ENCODE measurements around the gene PPHLN1.
A peak's percentile ranks its signal among the peaks of the same experiment; 100 is the strongest.

Gene PPHLN1

GRCh38 chr12:42288544-42288943 is 37.4 kb upstream of the PPHLN1 start:
- no peaks in the 10 kb centered on the region for H3K36me3 ChIP-seq (ENCODE audit: insufficient read depth, low read length)
- H2AFZ ChIP-seq (ENCODE audit: low read depth, low read length) = no peak overlapping the region
- no peaks in the 10 kb centered on the region for H4K20me1 ChIP-seq (ENCODE audit: insufficient read depth, low read length)
- no peak overlapping the region for H3K4me3 ChIP-seq (ENCODE audit: low read depth in 1 of 2, low read length in 2 of 2)
- no peak overlapping the region for H3K4me2 ChIP-seq (ENCODE audit: insufficient read depth, low read length)
- no peaks in the 10 kb centered on the region for H3K79me2 ChIP-seq (ENCODE audit: insufficient read depth, low read length)
- no peak for DNase-seq
- no peaks in the 10 kb centered on the region for H3K27me3 ChIP-seq (ENCODE audit: insufficient read depth, low read length, poor library complexity)
- no peaks in the 10 kb centered on the region for H3K9me3 ChIP-seq (ENCODE audit: insufficient read depth, low read length, severe bottlenecking)
- no peak overlapping the region for H3K9ac ChIP-seq (ENCODE audit: low read depth, low read length)
- no peaks in the 10 kb centered on the region for H3K4me1 ChIP-seq (ENCODE audit: insufficient read depth, low read length)
- H3K27ac ChIP-seq (ENCODE audit: low read length) = no peak overlapping the region
- TF ChIP-seq CTCF (IDR thresholded peaks at IDR 0.05; ENCODE audit: borderline replicate concordance, extremely low read depth, low read length, poor library complexity, severe bottlenecking) (no peak), EZH2 (IDR thresholded peaks at IDR 0.05; ENCODE audit: borderline replicate concordance, low read depth, low read length, severe bottlenecking) (no peak)
- no peak for ATAC-seq (ENCODE audit: insufficient read depth, low read depth)

- Histone ChIP-seq H3K4me3 (ENCODE audit: low read depth in 1 of 2, low read length in 2 of 2) (no peak overlapping the region), H3K79me2 (ENCODE audit: insufficient read depth, low read length) (no peaks in the 10 kb centered on the region), H3K27me3 (ENCODE audit: insufficient read depth, low read length, poor library complexity) (no peaks in the 10 kb centered on the region), H3K9me3 (ENCODE audit: insufficient read depth, low read length, severe bottlenecking) (no peaks in the 10 kb centered on the region), H4K20me1 (ENCODE audit: insufficient read depth, low read length) (no peaks in the 10 kb centered on the region), H3K4me1 (ENCODE audit: insufficient read depth, low read length) (no peaks in the 10 kb centered on the region), H3K27ac (ENCODE audit: low read length) (no peak overlapping the region), H2AFZ (ENCODE audit: low read depth, low read length) (no peak overlapping the region), H3K9ac (ENCODE audit: low read depth, low read length) (no peak overlapping the region), H3K4me2 (ENCODE audit: insufficient read depth, low read length) (no peak overlapping the region), H3K36me3 (ENCODE audit: insufficient read depth, low read length) (no peaks in the 10 kb centered on the region)
- DNase-seq (no peak), ATAC-seq (ENCODE audit: insufficient read depth, low read depth) (no peak)
- TF ChIP-seq CTCF (IDR thresholded peaks at IDR 0.05; ENCODE audit: borderline replicate concordance, extremely low read depth, low read length, poor library complexity, severe bottlenecking) (no peak), EZH2 (IDR thresholded peaks at IDR 0.05; ENCODE audit: borderline replicate concordance, low read depth, low read length, severe bottlenecking) (no peak)
Observed at GRCh38 chr12:42291680-42292079, 34.3 kb upstream of the PPHLN1 start.

DNA sequence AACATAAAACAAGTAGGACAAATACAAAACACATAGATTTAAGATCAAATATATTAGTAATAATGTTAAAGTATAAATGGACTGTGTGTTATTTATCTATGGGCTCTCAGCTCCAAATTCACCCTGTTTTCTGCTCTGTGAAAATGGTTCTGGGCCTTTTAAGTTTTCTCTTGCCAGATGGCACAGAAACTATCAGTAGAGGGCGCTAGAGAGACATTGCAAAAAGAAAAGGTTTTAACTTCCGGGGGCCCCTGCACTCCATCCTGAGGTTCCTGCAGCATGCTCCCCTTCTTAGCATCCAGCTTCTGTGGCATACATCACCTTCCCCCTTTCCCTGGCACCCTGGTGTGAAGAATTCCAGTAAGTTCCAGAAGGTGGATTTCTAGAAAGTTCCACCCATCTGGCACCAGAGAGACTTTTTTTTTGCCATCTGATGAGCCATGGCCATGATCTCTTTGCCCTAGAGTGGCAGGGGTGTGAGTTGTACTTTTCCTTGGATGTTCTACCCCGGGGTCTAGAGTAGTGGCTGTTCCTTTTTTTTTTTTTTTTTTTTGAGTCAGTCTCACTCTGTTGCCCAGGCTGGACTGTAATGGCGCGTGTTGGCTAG is 29.4 kb upstream of the PPHLN1 start:
- peak; percentile 14; the same call in 1 of the 3 replicates for ATAC-seq (ENCODE audit: insufficient read depth, low read depth)
- DNase-seq = peak; percentile 24
- no peaks in the 10 kb centered on the region for H3K79me2 ChIP-seq (ENCODE audit: insufficient read depth, low read length)

More for the DNA sequence above, 29.4 kb upstream of the PPHLN1 start:
- no peaks in the 10 kb centered on the region for H4K20me1 ChIP-seq (ENCODE audit: insufficient read depth, low read length)
- H3K27me3 ChIP-seq (ENCODE audit: insufficient read depth, low read length, poor library complexity) = no peaks in the 10 kb centered on the region
- H3K9me3 ChIP-seq (ENCODE audit: insufficient read depth, low read length, severe bottlenecking) = no peaks in the 10 kb centered on the region
- no peaks in the 10 kb centered on the region for H3K4me1 ChIP-seq (ENCODE audit: insufficient read depth, low read length)
- H3K4me3 ChIP-seq (ENCODE audit: low read depth in 1 of 2, low read length in 2 of 2) = no peak overlapping the region
- no peak overlapping the region for H2AFZ ChIP-seq (ENCODE audit: low read depth, low read length)
- H3K27ac ChIP-seq (ENCODE audit: low read length) = no peak overlapping the region
- no peak for TF ChIP-seq EZH2 (IDR thresholded peaks at IDR 0.05; ENCODE audit: borderline replicate concordance, low read depth, low read length, severe bottlenecking)
- TF ChIP-seq CTCF (IDR thresholded peaks at IDR 0.05; ENCODE audit: borderline replicate concordance, extremely low read depth, low read length, poor library complexity, severe bottlenecking) = peak; percentile 67
- H3K36me3 ChIP-seq (ENCODE audit: insufficient read depth, low read length) = no peaks in the 10 kb centered on the region
- H3K9ac ChIP-seq (ENCODE audit: low read depth, low read length) = no peak overlapping the region
- no peak overlapping the region for H3K4me2 ChIP-seq (ENCODE audit: insufficient read depth, low read length)

Data from DND-41 (cell line).